GM18502 (cell line): ENCODE results near the gene SH3D21.

ENCODE experiments used
- ATAC-seq: cut with Tn5 transposase; IDR thresholded peaks from one replicate; pipeline ENCODE4 v1.9.1; 2021; ENCODE audit warnings: mild to moderate bottlenecking; ENCODE audit not compliant: unreplicated experiment, poor library complexity

Gene SH3D21

GRCh38 chr1:36352910-36353878 is 47.0 kb downstream of the SH3D21 start:
- no peak for ATAC-seq

GRCh38 chr1:36354486-36354885 is 48.3 kb downstream of the SH3D21 start:
- no peak for ATAC-seq

- no peak for ATAC-seq
Observed at GRCh38 chr1:36355811-36356210, 49.6 kb downstream of the SH3D21 start.

- no peak for ATAC-seq
Observed at GRCh38 chr1:36358514-36359084, 52.4 kb downstream of the SH3D21 start.

- ATAC-seq, result no peak
Observed at GRCh38 chr1:36359383-36359782, 53.2 kb downstream of the SH3D21 start.

GRCh38 chr1:36359911-36360550 is 53.9 kb downstream of the SH3D21 start:
- ATAC-seq, result no peak

GRCh38 chr1:36365381-36365780 is 59.2 kb downstream of the SH3D21 start:
- no peak for ATAC-seq

- ATAC-seq, result no peak
Observed at GRCh38 chr1:36366091-36366661, 60.0 kb downstream of the SH3D21 start.

- ATAC-seq, result no peak
Observed at GRCh38 chr1:36367066-36367465, 60.9 kb downstream of the SH3D21 start.

- ATAC-seq, result no peak
Observed at GRCh38 chr1:36367798-36368197, 61.6 kb downstream of the SH3D21 start.

GRCh38 chr1:36369061-36369861 is 63.1 kb downstream of the SH3D21 start:
- ATAC-seq, result no peak
